RKO (cell line): Measurements from ENCODE around the gene UBE3B.

ENCODE experiments used
- DNase-seq: peaks from one replicate; pipeline ENCODE4 v3.0.0-alpha.2; 2016; ENCODE audit warnings: low spot score

The UBE3B gene

GRCh38 chr12:109553906-109554500, 76.6 kb downstream of the UBE3B start:
- DNase-seq, result no peak

GRCh38 chr12:109554761-109555160, 77.3 kb downstream of the UBE3B start:
- DNase-seq, result no peak

- no peak for DNase-seq
Measured at GRCh38 chr12:109555431-109556315, 78.2 kb downstream of the UBE3B start.

GRCh38 chr12:109557200-109557599, 79.8 kb downstream of the UBE3B start:
- DNase-seq, result no peak

GRCh38 chr12:109557805-109558204, 80.4 kb downstream of the UBE3B start:
- no peak for DNase-seq

GRCh38 chr12:109558374-109559199, 81.2 kb downstream of the UBE3B start:
- no peak for DNase-seq

GRCh38 chr12:109559200-109559505, 81.7 kb downstream of the UBE3B start:
- DNase-seq, result no peak

GRCh38 chr12:109559601-109560000, 82.2 kb downstream of the UBE3B start:
- no peak for DNase-seq

GRCh38 chr12:109560867-109561710, 83.7 kb downstream of the UBE3B start:
- no peak for DNase-seq

GRCh38 chr12:109561711-109562030, 84.2 kb downstream of the UBE3B start:
- DNase-seq, result no peak

GRCh38 chr12:109562871-109563270, 85.4 kb downstream of the UBE3B start:
- DNase-seq, result no peak

- no peak for DNase-seq
Measured at GRCh38 chr12:109563291-109564284, 86.2 kb downstream of the UBE3B start.

GRCh38 chr12:109566424-109566823, 89.0 kb downstream of the UBE3B start:
- no peak for DNase-seq

GRCh38 chr12:109567296-109567695, 89.9 kb downstream of the UBE3B start:
- no peak for DNase-seq

GRCh38 chr12:109567967-109568366, 90.5 kb downstream of the UBE3B start:
- no peak for DNase-seq

GRCh38 chr12:109568486-109568885, 91.1 kb downstream of the UBE3B start:
- DNase-seq, result no peak

GRCh38 chr12:109571773-109572505, 94.5 kb downstream of the UBE3B start:
- no peak for DNase-seq

GRCh38 chr12:109572506-109572845, 95.0 kb downstream of the UBE3B start:
- DNase-seq, result no peak

- DNase-seq, result peak; percentile 99
Measured at GRCh38 chr12:109573029-109573913, 95.8 kb downstream of the UBE3B start, which contains the start of the genes MMAB and MVK. Gene MMAB (minus strand): TSS chr12:109573504. CDS start chr12:109573480, 24 bp downstream. Gene MVK (plus strand): TSS chr12:109573794. CDS start chr12:109574823, 1,029 bp downstream.
